Esophagus squamous epithelium (tissue), 5 donors: ENCODE data around the gene TADA2B. TPM values are rescaled to one million over a fixed set of nuclear protein-coding genes. Genes with fewer than 3 reads are reported as not detected.

ENCODE experiments used
- DNase-seq: peaks from one replicate; lab custom pipeline; 2025; lab: John Stamatoyannopoulos, UW
- H3K27ac ChIP-seq, 4 donors: fragments of 200-600 bp; sonication (generic); one replicate each; pipeline ENCODE4 v1.5.1; 2016 to 2019; ENCODE audit warnings: mild to moderate bottlenecking in 1 of 4
- H3K27me3 ChIP-seq, 4 donors: fragments of 200-600 bp; sonication (generic); 1 replicate in 3 of 4; 2 replicates in 1 of 4; pipeline versions ENCODE4 v1.5.1 to v1.6.0; 2017 to 2021; ENCODE audit warnings: antibody characterized with exemption in 1 of 4
- H3K36me3 ChIP-seq, 3 donors: fragments of 200-600 bp; sonication (generic); one replicate each; pipeline ENCODE4 v1.5.1; 2016 to 2019
- H3K4me1 ChIP-seq, 3 donors: fragments of 200-600 bp; sonication (generic); one replicate each; pipeline ENCODE4 v1.5.1; 2017 to 2019
- H3K4me3 ChIP-seq, 4 donors: fragments of 200-600 bp; sonication (generic); 1 replicate in 3 of 4; 2 replicates in 1 of 4; pipeline ENCODE4 v1.5.1; 2016 to 2019; ENCODE audit warnings: mild to moderate bottlenecking in 2 of 4, moderate library complexity in 1 of 4
- H3K9me3 ChIP-seq, 3 donors: fragments of 200-600 bp; sonication (generic); one replicate each; pipeline ENCODE4 v1.5.1; 2016 to 2019
- CTCF ChIP-seq, 6 experiments: fragments of 450-650 bp in 4 of 6; fragments of 200-600 bp in 2 of 6; sonication (generic) in 2 of 6; IDR thresholded peaks; one replicate each; pipeline ENCODE4 v1.5.1; 2016 to 2019; ENCODE audit warnings: antibody characterized with exemption in 6 of 6, mild to moderate bottlenecking in 4 of 6, moderate library complexity in 4 of 6
- POLR2A ChIP-seq, 4 donors: fragments of 450-650 bp; IDR thresholded peaks; one replicate each; pipeline ENCODE4 v1.6.1; 2017; ENCODE audit warnings: antibody characterized with exemption in 4 of 4, mild to moderate bottlenecking in 4 of 4, moderate library complexity in 3 of 4
- WGBS, 2 donors: methylation state at CpG; one replicate each; pipeline ENCODE4 v1.1.5; 2018; 5-methylcytosine and 5-hydroxymethylcytosine counted together
- intact Hi-C: fragments of 100-400 bp; cut with DNase I; formaldehyde crosslinking; loops from one replicate; pipeline ENCODE4 v1.15.0; 2022
- total RNA-seq, 4 donors: library from RNA; depleted of rRNA; stranded (reverse); fragments of >200 nt; gene quantifications; one replicate each; pipeline ENCODE4 v1.1.0, GENCODE V29; 2016
- donor health status: DM: yes; HTN: yes; CAD: no.

The TADA2B gene
- total RNA-seq, 4 donors from 2014 or later, result 10.1 to 16.5 (median 13.0) TPM

- Histone ChIP-seq H3K4me3 (peak overlapping the region; percentile 74 to 83 (median 78)), H3K4me1 (peaks cover 35 to 47% (median 38%) of the 10 kb centered on the region in 3 donors), H3K36me3 (peaks cover 0 to 11% (median 0%) of the 10 kb centered on the region in 3 donors), H3K9me3 (no peaks in the 10 kb centered on the region), H3K27ac (peak overlapping the region; percentile 75 to 87 (median 79)), H3K27me3 (no peaks in the 10 kb centered on the region)
- 23% methylated on average over 29 to 31 of the region's 42 CpGs for WGBS, 2 donors
- intact Hi-C loops, result loop anchor here (10.0 kb wide), 1 partner anchor 137 kb away; the partner anchor contains the start of gene TBC1D14
- DNase-seq, result no peak
- TF ChIP-seq CTCF (IDR thresholded peaks at IDR 0.05) (no peak), POLR2A (IDR thresholded peaks at IDR 0.05) (no peak)
Observed at GRCh38 chr4:7041801-7042502, 1.2 kb upstream of the TADA2B start.

- Histone ChIP-seq H3K4me3 (peak overlapping the region; percentile 74 to 83 (median 78)), H3K27ac (peak overlapping the region; percentile 75 to 96 (median 84)), H3K9me3 (no peaks in the 10 kb centered on the region), H3K36me3 (peaks cover 0 to 11% (median 0%) of the 10 kb centered on the region in 3 donors), H3K27me3 (no peaks in the 10 kb centered on the region), H3K4me1 (peaks cover 35 to 55% (median 38%) of the 10 kb centered on the region in 3 donors)
- no peak for TF ChIP-seq POLR2A (IDR thresholded peaks at IDR 0.05)
- peak in 4 of 6 experiments; percentile 68 to 84 (median 73) for TF ChIP-seq CTCF (IDR thresholded peaks at IDR 0.05)
- 2% methylated on average over 11 to 16 of the region's 90 CpGs for whole genome bisulfite sequencing, 2 donors
- intact Hi-C loops, result loop anchor here (10.0 kb wide), 1 partner anchor 138 kb away; the partner anchor contains the start of gene TBC1D14
- peak; percentile 71 for DNase-seq
Observed at GRCh38 chr4:7042503-7043283, 479 bp upstream of the TADA2B start.

GRCh38 chr4:7044137-7044930 is 1.2 kb downstream of the TADA2B start:
- Histone ChIP-seq H3K9me3 (no peaks in the 10 kb centered on the region), H3K27ac (peak overlapping the region; percentile 90 to 96 (median 94)), H3K36me3 (peaks cover 0 to 18% (median 0%) of the 10 kb centered on the region in 3 donors), H3K4me3 (peak overlapping the region; percentile 73 to 100 (median 96)), H3K27me3 (no peaks in the 10 kb centered on the region), H3K4me1 (peaks cover 35 to 60% (median 38%) of the 10 kb centered on the region in 3 donors)
- 15 to 31% methylated on average over 4 to 8 of the region's 29 CpGs for WGBS, 2 donors
- intact Hi-C loops, result loop anchor here (10.0 kb wide), 1 partner anchor 140 kb away; the partner anchor contains the start of gene TBC1D14
- TF ChIP-seq POLR2A (IDR thresholded peaks at IDR 0.05), result no peak
- TF ChIP-seq CTCF (IDR thresholded peaks at IDR 0.05), result no peak
- no peak for DNase-seq

GRCh38 chr4:7045553-7045952 is 2.4 kb downstream of the TADA2B start:
- no peak for TF ChIP-seq POLR2A (IDR thresholded peaks at IDR 0.05)
- TF ChIP-seq CTCF (IDR thresholded peaks at IDR 0.05), result no peak
- 76 to 79% methylated on average over 6 to 8 of the region's 8 CpGs for WGBS, 2 donors
- intact Hi-C loops, result loop anchor here (10.0 kb wide), 1 partner anchor 141 kb away; the partner anchor contains the start of gene TBC1D14
- Histone ChIP-seq H3K9me3 (no peaks in the 10 kb centered on the region), H3K4me3 (peak overlapping the region in 1 of 4 donors; percentile 12), H3K36me3 (peaks cover 0 to 26% (median 0%) of the 10 kb centered on the region in 3 donors), H3K27ac (peak overlapping the region in 1 of 4 donors; percentile 4), H3K27me3 (no peaks in the 10 kb centered on the region), H3K4me1 (peaks cover 35 to 69% (median 38%) of the 10 kb centered on the region in 3 donors)
- DNase-seq, result no peak
